GM12875 (cell line): Measurements from ENCODE around the gene C2CD2.

Source experiments
- H3K4me3 ChIP-seq: one replicate; pipeline ENCODE4 v1.5.1; 2011; ENCODE audit warnings: low read depth, low read length, control low read depth
- TF ChIP-seq, protein P1 (sequence below): IDR thresholded peaks from 2 replicates; pipeline ENCODE4 v1.5.1; 2011; ENCODE audit warnings: low read depth, mild to moderate bottlenecking, control low read depth, inconsistent platforms, low read length, moderate library complexity, borderline replicate concordance; ENCODE audit not compliant: insufficient read depth

C2CD2 gene

DNA sequence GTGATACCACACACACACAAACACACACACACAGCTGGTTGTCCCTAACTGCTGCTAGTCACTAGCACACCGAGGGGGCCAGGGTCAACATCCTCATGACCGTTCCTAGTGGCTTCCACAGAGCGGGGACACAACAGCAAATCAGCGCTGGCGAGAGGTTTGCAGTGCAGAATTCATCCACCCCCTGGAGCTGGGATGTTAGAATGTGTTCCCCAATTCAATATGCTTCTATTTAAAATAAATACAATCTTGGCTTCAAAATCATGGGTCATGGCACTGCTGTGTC is 16.2 kb upstream of the C2CD2 start:
- H3K4me3 ChIP-seq, result no peak overlapping the region
- TF ChIP-seq, protein P1, sequence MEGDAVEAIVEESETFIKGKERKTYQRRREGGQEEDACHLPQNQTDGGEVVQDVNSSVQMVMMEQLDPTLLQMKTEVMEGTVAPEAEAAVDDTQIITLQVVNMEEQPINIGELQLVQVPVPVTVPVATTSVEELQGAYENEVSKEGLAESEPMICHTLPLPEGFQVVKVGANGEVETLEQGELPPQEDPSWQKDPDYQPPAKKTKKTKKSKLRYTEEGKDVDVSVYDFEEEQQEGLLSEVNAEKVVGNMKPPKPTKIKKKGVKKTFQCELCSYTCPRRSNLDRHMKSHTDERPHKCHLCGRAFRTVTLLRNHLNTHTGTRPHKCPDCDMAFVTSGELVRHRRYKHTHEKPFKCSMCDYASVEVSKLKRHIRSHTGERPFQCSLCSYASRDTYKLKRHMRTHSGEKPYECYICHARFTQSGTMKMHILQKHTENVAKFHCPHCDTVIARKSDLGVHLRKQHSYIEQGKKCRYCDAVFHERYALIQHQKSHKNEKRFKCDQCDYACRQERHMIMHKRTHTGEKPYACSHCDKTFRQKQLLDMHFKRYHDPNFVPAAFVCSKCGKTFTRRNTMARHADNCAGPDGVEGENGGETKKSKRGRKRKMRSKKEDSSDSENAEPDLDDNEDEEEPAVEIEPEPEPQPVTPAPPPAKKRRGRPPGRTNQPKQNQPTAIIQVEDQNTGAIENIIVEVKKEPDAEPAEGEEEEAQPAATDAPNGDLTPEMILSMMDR, result no peak

DNA sequence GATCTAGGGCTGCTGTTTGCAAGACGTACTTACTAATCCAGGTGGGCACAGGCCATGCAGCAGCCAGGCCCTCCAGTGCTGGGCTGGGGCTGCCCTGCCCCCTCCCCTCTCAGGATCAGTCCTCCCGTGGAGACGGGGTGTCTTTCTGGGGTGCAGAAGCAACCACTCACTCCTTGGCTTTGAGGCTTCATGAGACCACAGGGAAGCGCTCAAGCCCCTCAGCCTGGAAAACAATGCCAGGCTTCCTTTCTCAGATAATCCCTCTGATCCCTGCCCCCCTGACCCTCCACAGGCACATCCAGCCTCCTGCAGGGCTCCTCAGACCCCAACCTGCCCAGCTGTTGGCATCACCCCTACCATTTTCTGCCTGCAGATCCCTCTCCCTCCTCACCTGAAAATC is 13.9 kb upstream of the C2CD2 start:
- H3K4me3 ChIP-seq, result no peak overlapping the region
- TF ChIP-seq, protein P1, result no peak

DNA sequence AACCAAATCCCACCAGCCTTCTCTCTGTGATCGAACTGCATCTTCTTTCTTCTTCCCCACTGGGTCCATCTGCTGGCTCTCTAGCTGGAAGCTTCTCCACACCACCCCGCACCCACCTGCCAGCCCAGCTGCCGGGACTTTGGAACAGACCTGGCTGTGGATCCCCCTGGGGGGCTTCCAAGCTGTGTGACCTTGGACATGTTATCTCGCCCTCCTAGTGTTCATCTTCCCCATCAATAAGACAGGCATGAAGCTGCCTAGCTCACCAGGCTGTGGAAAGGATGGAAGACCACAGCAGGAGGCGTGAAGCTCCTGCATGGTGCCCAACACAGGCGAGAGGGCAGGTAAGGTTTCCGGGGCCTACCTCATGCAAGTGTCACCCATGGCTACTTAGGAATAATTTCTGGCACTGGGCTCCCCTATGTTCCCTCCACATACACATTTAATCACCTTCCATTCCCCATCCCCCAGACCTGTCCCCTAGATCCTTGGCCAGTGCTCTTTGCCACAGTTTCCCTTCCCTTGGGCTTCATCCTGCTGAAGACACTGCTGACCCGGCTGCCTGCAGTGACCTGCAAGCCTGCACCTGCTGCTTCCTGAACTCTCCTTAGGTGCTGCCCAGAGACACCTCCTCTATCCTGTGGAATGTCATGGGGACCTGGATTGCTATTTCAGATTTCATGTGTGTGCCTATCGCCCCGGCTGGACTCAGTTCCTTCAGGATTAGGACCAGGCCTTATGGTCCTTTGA is 13.2 kb upstream of the C2CD2 start:
- TF ChIP-seq, protein P1, result no peak
- H3K4me3 ChIP-seq, result no peak overlapping the region

DNA sequence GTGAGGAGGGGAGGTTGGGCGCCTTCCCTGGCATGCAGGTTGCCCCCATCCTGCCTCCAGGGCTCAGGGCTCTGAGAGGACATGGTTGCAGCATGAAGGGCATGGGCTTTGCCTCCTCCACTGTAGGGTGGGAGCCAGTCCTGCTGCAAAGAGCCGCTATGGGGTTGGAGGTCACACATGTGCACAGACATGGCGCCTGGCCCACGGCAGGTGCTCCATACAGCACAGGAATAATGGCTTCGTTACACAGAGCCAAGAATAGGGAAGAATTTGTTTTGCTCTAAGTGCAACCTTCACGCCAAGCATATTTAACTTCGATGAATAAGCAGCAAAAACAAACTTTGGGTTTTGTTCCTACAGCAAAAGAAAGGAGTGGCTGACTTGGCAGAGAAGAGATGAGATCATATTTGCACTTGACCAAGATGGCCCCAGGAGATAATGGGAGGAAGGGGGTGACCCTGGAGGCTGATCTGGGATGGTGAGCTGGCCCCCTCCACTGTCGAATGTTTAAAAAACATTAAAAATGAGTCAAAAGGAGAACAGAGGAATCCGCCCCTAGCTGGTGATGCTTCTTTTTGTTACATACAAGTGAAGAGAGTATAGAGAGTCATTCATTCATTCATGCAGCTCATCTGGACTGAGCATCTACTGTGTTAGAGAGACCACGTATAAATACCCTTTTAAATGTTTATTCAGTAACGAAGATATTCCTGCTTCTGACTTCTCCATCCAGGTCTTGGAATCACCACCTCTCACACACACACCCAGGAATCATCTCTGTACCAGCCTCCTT is 12.4 kb upstream of the C2CD2 start:
- TF ChIP-seq, protein P1, result no peak
- H3K4me3 ChIP-seq, result no peak overlapping the region

DNA sequence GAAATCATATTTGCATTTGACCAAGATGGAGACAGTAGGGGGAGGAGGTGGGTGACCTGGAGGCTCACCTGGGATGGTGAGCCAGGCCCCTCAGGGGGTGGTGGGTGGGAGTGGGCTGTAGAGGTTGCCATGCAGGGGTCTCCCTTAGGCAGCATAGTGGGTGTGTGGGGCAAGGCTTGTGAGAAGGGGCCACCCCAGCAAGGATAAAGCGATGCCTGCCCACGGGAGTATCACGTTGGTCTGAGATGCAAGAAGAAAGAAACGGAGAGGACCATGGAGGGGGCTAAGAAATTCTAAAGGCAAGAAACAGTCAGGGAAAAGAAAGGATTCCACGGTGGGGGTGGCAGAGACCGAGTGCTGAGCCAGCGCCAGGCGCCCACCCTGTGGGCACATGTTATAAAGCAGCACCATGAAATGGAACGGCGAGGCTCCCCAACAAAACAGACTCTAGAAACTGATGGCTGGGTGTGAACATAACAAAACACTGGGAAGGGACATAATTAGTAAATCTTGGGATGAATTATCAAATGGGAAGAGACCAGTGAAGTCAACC is 11.7 kb upstream of the C2CD2 start:
- no peak overlapping the region for H3K4me3 ChIP-seq
- TF ChIP-seq, protein P1, result no peak

DNA sequence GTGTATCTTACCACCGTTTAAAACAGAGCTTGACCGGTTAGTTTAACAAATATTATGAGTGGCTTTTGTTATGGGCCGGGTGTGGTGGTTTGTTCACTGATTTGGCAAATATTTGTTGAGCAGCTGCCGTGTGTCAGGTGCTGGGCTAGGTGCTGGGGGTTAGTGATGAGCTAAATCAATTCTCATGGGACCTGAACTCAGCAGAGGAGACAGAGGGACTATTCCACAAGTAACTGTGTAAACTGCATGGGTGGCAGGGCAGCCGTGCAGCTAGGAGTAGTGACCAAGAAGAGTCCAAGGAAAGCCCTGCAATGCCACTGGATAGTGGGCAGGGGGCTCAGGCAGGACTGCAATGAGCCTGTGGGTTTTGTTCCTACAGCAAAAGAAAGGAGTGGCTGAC is 11.2 kb upstream of the C2CD2 start:
- H3K4me3 ChIP-seq, result no peak overlapping the region
- TF ChIP-seq, protein P1, result no peak
